K562 (cell line): ENCODE measurements around the gene PNPLA1. TPM values are rescaled to one million over a fixed set of nuclear protein-coding genes. Genes with fewer than 3 reads are reported as not detected.
A peak's percentile ranks its signal among the peaks of the same experiment; 100 is the strongest.

Source experiments
- ATAC-seq: fragments of 200-7000 bp; cut with Tn5 transposase; 3 replicates; pipeline ENCODE4 v1.9.1; 2020; ENCODE audit warnings: moderate library complexity
- BruUV-seq: library from RNA; stranded (reverse); fragments of 400-500 nt; replicated peaks from 2 replicates; lab custom pipeline; 2021; lab: Mats Ljungman, UMichigan
- CTCF ChIA-PET: fragments of 300-600 bp; formaldehyde crosslinking; extraction: SDS; loops from one replicate; lab custom pipeline; 2021; ENCODE audit warnings: low intra/inter-chr PET ratio; lab: Yijun Ruan, JAX
- POLR2A ChIA-PET: fragments of 300-600, 350-650 bp; sonication (Branson Sonifier 250); formaldehyde crosslinking; extraction: SDS; loops from one replicate; lab custom pipeline; 2021; ENCODE audit warnings: antibody characterized with exemption, inconsistent platforms; lab: Yijun Ruan, JAX
- DNase-seq, 4 experiments: peaks; one replicate each; pipeline versions ENCODE4 v3.0.0 to v3.0.0-alpha.2; 2011 to 2018; ENCODE audit warnings: low spot score in 3 of 4, mixed read lengths in 3 of 4; ENCODE audit errors: extremely low read depth in 1 of 4
- FAIRE-seq: peaks from 2 replicates; lab custom pipeline; 2011; peaks lifted over from hg19 to GRCh38; lab: Jason Lieb, UNC
- H2AFZ ChIP-seq: 2 replicates; pipeline ENCODE4 v1.6.0; 2011; ENCODE audit warnings: low read depth, low read length, control low read depth, inconsistent platforms
- H3K27ac ChIP-seq: fragments of 200-600 bp; 3 replicates; pipeline ENCODE4 v1.8.0; 2011; ENCODE audit warnings: low read depth, mild to moderate bottlenecking, control low read depth, inconsistent platforms, low read length, moderate library complexity, mixed read lengths; ENCODE audit errors: extremely low read depth
- H3K27me3 ChIP-seq, 2 experiments: fragments of 300-600 bp in 1 of 2; 2 replicates in 1 of 2; 3 replicates in 1 of 2; pipeline versions ENCODE4 v1.6.0 to v1.8.0; 2011; ENCODE audit warnings: inconsistent platforms in 2 of 2, low read length in 2 of 2, mild to moderate bottlenecking in 1 of 2, mixed read lengths in 1 of 2, moderate library complexity in 1 of 2; ENCODE audit not compliant: control insufficient read depth in 2 of 2, insufficient read depth in 2 of 2
- H3K36me3 ChIP-seq: fragments of 300-600 bp; 3 replicates; pipeline ENCODE4 v1.8.0; 2011; ENCODE audit warnings: mild to moderate bottlenecking, low read length, inconsistent platforms; ENCODE audit not compliant: control insufficient read depth, insufficient read depth
- H3K4me1 ChIP-seq, 2 experiments: fragments of 200-600 bp in 1 of 2; replicated peaks in 1 of 2; 2 replicates in 1 of 2; 3 replicates in 1 of 2; pipeline versions ENCODE4 v1.5.1 to v1.8.0; 2011; ENCODE audit warnings: inconsistent platforms in 2 of 2, low read length in 2 of 2, mild to moderate bottlenecking in 1 of 2, mixed read lengths in 1 of 2, moderate library complexity in 1 of 2; ENCODE audit not compliant: control insufficient read depth in 2 of 2, insufficient read depth in 2 of 2
- H3K4me2 ChIP-seq: 2 replicates; pipeline ENCODE4 v1.6.1; 2011; ENCODE audit warnings: low read length, control low read depth, inconsistent platforms, mixed read lengths; ENCODE audit not compliant: insufficient read depth
- H3K4me3 ChIP-seq: fragments of 200-600 bp; sonication (generic), shearing (Covaris generic); 2 replicates; pipeline ENCODE4 v1.5.1; 2016; ENCODE audit warnings: control low read depth, inconsistent platforms
- H3K79me2 ChIP-seq: fragments of 200-600 bp; 3 replicates; pipeline ENCODE4 v1.8.0; 2011; ENCODE audit warnings: low read length, inconsistent platforms; ENCODE audit not compliant: control insufficient read depth, insufficient read depth
- H3K9ac ChIP-seq, 2 experiments: 2 replicates each; pipeline versions ENCODE4 v1.6.0 to v1.6.1; 2011; ENCODE audit warnings: low read depth in 2 of 2, low read length in 2 of 2, control low read depth in 1 of 2, inconsistent platforms in 1 of 2, mild to moderate bottlenecking in 1 of 2, mixed read lengths in 1 of 2; ENCODE audit not compliant: insufficient read depth in 1 of 2
- H3K9me1 ChIP-seq: one replicate; pipeline ENCODE4 v1.6.0; 2011; ENCODE audit warnings: inconsistent platforms, mild to moderate bottlenecking, low read length, moderate library complexity; ENCODE audit not compliant: control insufficient read depth, insufficient read depth
- H3K9me3 ChIP-seq: replicated peaks from 2 replicates; pipeline ENCODE4 v1.5.1; 2011; ENCODE audit warnings: low read depth, low read length, inconsistent platforms; ENCODE audit not compliant: control insufficient read depth, insufficient read depth
- H4K20me1 ChIP-seq: replicated peaks from 2 replicates; pipeline ENCODE4 v1.6.1; 2011; ENCODE audit warnings: low read length, inconsistent platforms, mixed read lengths; ENCODE audit not compliant: control insufficient read depth, insufficient read depth
- ELF1 ChIP-seq: fragments of 200-800 bp; sonication (Bioruptor generic); IDR thresholded peaks from 2 replicates; pipeline ENCODE4 v1.6.1; 2016; ENCODE audit warnings: missing genetic modification characterization, missing compliant biosample characterization
- ELF4 ChIP-seq: fragments of 450-650 bp; formaldehyde crosslinking; IDR thresholded peaks from 2 replicates; pipeline ENCODE4 v1.4.0; 2022; ENCODE audit warnings: missing genetic modification characterization
- SRF ChIP-seq, 2 experiments: fragments of 250-450, 450-650 bp in 1 of 2; sonication (Bioruptor Pico) in 1 of 2; sonication (generic) in 1 of 2; formaldehyde crosslinking; IDR thresholded peaks; 2 replicates each; pipeline versions ENCODE4 v1.5.0 to v1.5.1; 2020 to 2022; ENCODE audit warnings: mild to moderate bottlenecking in 1 of 2, missing genetic modification reagents in 1 of 2
- TAF9B ChIP-seq: fragments of 450-650 bp; IDR thresholded peaks from 2 replicates; pipeline ENCODE4 v1.6.1; 2018; ENCODE audit warnings: mild to moderate bottlenecking; ENCODE audit not compliant: partially characterized antibody
- TOE1 ChIP-seq, 2 experiments: fragments of 450-650 bp in 1 of 2; sonication (generic) in 1 of 2; formaldehyde crosslinking in 1 of 2; IDR thresholded peaks; 2 replicates each; pipeline versions ENCODE4 v1.7.1 to v1.8.0; 2016 to 2022; ENCODE audit warnings: borderline replicate concordance in 2 of 2, mild to moderate bottlenecking in 2 of 2, antibody characterized with exemption in 1 of 2, inconsistent platforms in 1 of 2, low read depth in 1 of 2, missing genetic modification reagents in 1 of 2, moderate library complexity in 1 of 2
- ZFX ChIP-seq: sonication (generic); formaldehyde crosslinking; IDR thresholded peaks from 2 replicates; pipeline ENCODE4 v1.8.0; 2022; ENCODE audit warnings: mild to moderate bottlenecking, missing genetic modification reagents, moderate library complexity
- ZKSCAN8 ChIP-seq: fragments of 200-800 bp; sonication (Bioruptor generic); IDR thresholded peaks from 2 replicates; pipeline ENCODE4 v1.6.1; 2016; ENCODE audit warnings: missing genetic modification characterization, missing compliant biosample characterization
- WGBS: fragments of 100-300 bp; shearing (Covaris generic); methylation state at CpG from one replicate; pipeline ENCODE4 v1.1.6; 2016; ENCODE audit warnings: low coverage, mixed read lengths; ENCODE audit not compliant: insufficient coverage; ENCODE audit errors: missing lambda C conversion rate; 5-methylcytosine and 5-hydroxymethylcytosine counted together
- in situ Hi-C: fragments of 300-500 bp; cut with MboI; formaldehyde crosslinking; loops from 4 replicates; pipeline ENCODE4 v1.15.0; 2018; ENCODE audit warnings: inconsistent platforms, mixed read lengths
- intact Hi-C: fragments of 100-400 bp; cut with micrococcal nuclease; formaldehyde crosslinking; loops from 2 replicates; pipeline ENCODE4 v1.14.2; 2022
- polyA plus RNA-seq, 8 experiments: library from polyadenylated mRNA; depleted of rRNA in 4 of 8; stranded (reverse) in 5 of 8; unstranded in 3 of 8; fragments of >200 nt; fragmentation: Nextera tagmentation in 2 of 8; fragmentation: Illumina TruSeq in 1 of 8; extraction: Ambion mirVana in 2 of 8; extraction: Trizol in 1 of 8; gene quantifications; 2 replicates each; pipeline versions ENCODE4 v1.2.1 to v1.2.3, GENCODE V29; 2011 to 2014; ENCODE audit warnings: inconsistent platforms in 1 of 8, missing spikeins in 1 of 8
- total RNA-seq, 7 experiments: library from RNA; depleted of rRNA in 6 of 7; stranded (reverse); fragments of >200 nt in 6 of 7; fragmentation: Illumina TruSeq in 2 of 7; extraction: Trizol in 2 of 7; gene quantifications; 2 replicates each; pipeline versions ENCODE4 v1.2.1 to v1.2.3, GENCODE V29; 2011 to 2021; ENCODE audit warnings: low replicate concordance in 1 of 7
- TF ChIP-seq, protein P1 (sequence below): fragments of 250-450 bp; sonication (Bioruptor Pico); IDR thresholded peaks from 2 replicates; pipeline ENCODE4 v1.8.0; 2022; ENCODE audit warnings: moderate library complexity, mild to moderate bottlenecking, inconsistent platforms
- TF ChIP-seq, protein P2 (sequence below): sonication (generic); formaldehyde crosslinking; IDR thresholded peaks from 2 replicates; pipeline ENCODE4 v1.4.0; 2020; ENCODE audit warnings: mild to moderate bottlenecking, missing genetic modification reagents
- TF ChIP-seq, protein P3 (sequence below): fragments of 200-800 bp; sonication (Bioruptor generic); IDR thresholded peaks from 2 replicates; pipeline ENCODE4 v1.6.1; 2017; ENCODE audit warnings: missing genetic modification characterization, missing compliant biosample characterization
- TF ChIP-seq, protein P4 (sequence below): fragments of 250-450 bp; sonication (Bioruptor Pico); IDR thresholded peaks from 2 replicates; pipeline ENCODE4 v1.5.0; 2022; ENCODE audit warnings: mild to moderate bottlenecking

PNPLA1 gene
- total and polyA plus RNA-seq, 9 of the 15 experiments (the other 6 are each of a cell fraction or from before 2014, with no cell fraction given) = 0.04 to 0.27 (median 0.13) TPM; not detected in 2

DNA sequence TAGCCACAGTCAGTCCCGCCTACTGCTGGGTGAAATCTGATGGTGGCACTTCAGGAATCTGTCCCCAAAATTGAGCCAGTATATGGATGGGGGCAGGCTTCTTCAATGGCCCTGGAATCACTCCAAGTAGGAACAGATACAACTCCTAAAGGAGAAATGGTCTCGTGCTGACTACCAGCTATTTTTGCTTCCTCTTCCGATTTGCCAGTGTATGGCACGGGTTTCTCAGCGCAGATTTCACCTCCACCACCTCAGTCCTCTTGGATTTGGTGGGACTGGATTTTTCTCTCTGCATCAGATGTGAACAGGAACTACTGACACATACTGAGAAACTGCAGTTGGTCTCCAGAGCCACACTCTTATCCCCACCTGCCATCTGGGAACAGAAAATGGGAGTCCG is 27.2 kb downstream of the PNPLA1 start:
- intact Hi-C loops = no loop called here
- Histone ChIP-seq H3K4me1 (peaks cover under 1 to 3% of the 10 kb centered on the region in 2 experiments; a peak in 2 of 5 replicates), H3K4me2 (no peak overlapping the region), H3K27me3 (peaks cover 21 to 58% of the 10 kb centered on the region in 2 experiments), H3K9ac (no peak overlapping the region; a peak in 1 of 4 replicates), H4K20me1 (peaks cover 6% of the 10 kb centered on the region; the same call in 1 of the 2 replicates), H2AFZ (no peak overlapping the region), H3K9me3 (no peaks in the 10 kb centered on the region), H3K36me3 (no peaks in the 10 kb centered on the region), H3K79me2 (no peaks in the 10 kb centered on the region), H3K4me3 (no peak overlapping the region), H3K27ac (no peak overlapping the region), H3K9me1 (no peaks in the 10 kb centered on the region)
- 26% methylated on average over 6 of the region's 6 CpGs for WGBS
- in situ Hi-C loops = no loop called here
- DNase-seq (no peak), FAIRE-seq (peak; percentile 6), ATAC-seq (no peak)
- TF ChIP-seq TOE1 (IDR thresholded peaks at IDR 0.05; ENCODE audit: borderline replicate concordance) = no peak
- TF ChIP-seq TOE1 (CRISPR knock-in tag; IDR thresholded peaks at IDR 0.05; ENCODE audit: borderline replicate concordance, low read depth) = no peak
- TF ChIP-seq, protein P1, sequence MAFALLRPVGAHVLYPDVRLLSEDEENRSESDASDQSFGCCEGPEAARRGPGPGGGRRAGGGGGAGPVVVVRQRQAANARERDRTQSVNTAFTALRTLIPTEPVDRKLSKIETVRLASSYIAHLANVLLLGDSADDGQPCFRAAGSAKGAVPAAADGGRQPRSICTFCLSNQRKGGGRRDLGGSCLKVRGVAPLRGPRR (CRISPR knock-in tag) = no peak
- TF ChIP-seq TAF9B = no peak
- TF ChIP-seq, protein P2, sequence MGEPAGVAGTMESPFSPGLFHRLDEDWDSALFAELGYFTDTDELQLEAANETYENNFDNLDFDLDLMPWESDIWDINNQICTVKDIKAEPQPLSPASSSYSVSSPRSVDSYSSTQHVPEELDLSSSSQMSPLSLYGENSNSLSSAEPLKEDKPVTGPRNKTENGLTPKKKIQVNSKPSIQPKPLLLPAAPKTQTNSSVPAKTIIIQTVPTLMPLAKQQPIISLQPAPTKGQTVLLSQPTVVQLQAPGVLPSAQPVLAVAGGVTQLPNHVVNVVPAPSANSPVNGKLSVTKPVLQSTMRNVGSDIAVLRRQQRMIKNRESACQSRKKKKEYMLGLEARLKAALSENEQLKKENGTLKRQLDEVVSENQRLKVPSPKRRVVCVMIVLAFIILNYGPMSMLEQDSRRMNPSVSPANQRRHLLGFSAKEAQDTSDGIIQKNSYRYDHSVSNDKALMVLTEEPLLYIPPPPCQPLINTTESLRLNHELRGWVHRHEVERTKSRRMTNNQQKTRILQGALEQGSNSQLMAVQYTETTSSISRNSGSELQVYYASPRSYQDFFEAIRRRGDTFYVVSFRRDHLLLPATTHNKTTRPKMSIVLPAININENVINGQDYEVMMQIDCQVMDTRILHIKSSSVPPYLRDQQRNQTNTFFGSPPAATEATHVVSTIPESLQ = no peak
- TF ChIP-seq, protein P3, sequence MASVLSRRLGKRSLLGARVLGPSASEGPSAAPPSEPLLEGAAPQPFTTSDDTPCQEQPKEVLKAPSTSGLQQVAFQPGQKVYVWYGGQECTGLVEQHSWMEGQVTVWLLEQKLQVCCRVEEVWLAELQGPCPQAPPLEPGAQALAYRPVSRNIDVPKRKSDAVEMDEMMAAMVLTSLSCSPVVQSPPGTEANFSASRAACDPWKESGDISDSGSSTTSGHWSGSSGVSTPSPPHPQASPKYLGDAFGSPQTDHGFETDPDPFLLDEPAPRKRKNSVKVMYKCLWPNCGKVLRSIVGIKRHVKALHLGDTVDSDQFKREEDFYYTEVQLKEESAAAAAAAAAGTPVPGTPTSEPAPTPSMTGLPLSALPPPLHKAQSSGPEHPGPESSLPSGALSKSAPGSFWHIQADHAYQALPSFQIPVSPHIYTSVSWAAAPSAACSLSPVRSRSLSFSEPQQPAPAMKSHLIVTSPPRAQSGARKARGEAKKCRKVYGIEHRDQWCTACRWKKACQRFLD (CRISPR knock-in tag) = no peak
- TF ChIP-seq SRF (CRISPR knock-in tag; IDR thresholded peaks at IDR 0.05) = no peak
- TF ChIP-seq ZFX = no peak
- TF ChIP-seq, protein P4, sequence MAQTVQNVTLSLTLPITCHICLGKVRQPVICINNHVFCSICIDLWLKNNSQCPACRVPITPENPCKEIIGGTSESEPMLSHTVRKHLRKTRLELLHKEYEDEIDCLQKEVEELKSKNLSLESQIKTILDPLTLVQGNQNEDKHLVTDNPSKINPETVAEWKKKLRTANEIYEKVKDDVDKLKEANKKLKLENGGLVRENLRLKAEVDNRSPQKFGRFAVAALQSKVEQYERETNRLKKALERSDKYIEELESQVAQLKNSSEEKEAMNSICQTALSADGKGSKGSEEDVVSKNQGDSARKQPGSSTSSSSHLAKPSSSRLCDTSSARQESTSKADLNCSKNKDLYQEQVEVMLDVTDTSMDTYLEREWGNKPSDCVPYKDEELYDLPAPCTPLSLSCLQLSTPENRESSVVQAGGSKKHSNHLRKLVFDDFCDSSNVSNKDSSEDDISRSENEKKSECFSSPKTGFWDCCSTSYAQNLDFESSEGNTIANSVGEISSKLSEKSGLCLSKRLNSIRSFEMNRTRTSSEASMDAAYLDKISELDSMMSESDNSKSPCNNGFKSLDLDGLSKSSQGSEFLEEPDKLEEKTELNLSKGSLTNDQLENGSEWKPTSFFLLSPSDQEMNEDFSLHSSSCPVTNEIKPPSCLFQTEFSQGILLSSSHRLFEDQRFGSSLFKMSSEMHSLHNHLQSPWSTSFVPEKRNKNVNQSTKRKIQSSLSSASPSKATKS (CRISPR knock-in tag) = no peak
- TF ChIP-seq ELF1 (tag) = no peak
- TF ChIP-seq ZKSCAN8 (CRISPR knock-in tag) = no peak
- TF ChIP-seq ELF4 (CRISPR knock-in tag) = no peak
- no TSS peak for BruUV-seq
- ChIA-PET POLR2A (interaction anchor here (0.8 to 1.2 kb wide), 4 partner anchors 10 to 269 kb away, joined by 3 to 5 read pairs (median 4); no protein-coding TSS in a partner anchor), CTCF (no interaction called here)
